ENCODE results near the gene PTK6.
"Not testable (repeated sequence)": the region's sequence is repeated elsewhere in the genome, so short reads cannot be mapped to it uniquely, and the experiment has no call there.

Gene PTK6

DNA sequence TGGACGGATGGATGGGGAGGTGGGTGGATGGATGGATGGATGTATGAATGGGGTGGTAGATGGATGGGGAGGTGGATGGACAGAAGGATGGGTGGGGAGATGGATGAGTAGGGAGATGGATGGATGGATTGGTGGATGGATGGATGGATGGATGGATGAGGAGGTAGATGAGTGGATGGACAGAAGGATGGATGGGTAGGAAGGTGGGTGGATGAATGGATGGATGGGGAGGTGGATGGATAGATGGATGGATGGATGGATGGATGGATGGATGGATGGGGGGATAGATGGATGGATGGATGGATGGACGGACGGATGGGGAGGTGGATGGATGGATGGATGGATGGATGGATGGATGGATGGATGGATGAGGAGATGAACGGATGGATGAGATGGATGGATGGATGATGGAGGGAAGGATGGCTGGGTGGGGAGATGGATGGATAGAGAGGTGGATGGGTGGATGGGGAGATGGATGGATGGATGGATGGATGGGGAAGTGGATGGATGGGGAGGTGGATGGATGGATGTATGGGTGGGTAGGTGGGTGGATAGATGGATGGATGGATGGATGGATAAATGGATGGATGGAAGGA, 45.4 kb downstream of the PTK6 start:
- DNase-seq: no peak

GRCh38 chr20:63491078-63491477, 46.1 kb downstream of the PTK6 start:
- no peak for DNase-seq

GRCh38 chr20:63490416-63490815, 46.8 kb downstream of the PTK6 start:
- DNase-seq: no peak

GRCh38 chr20:63488315-63489251, 48.6 kb downstream of the PTK6 start:
- no peak for DNase-seq

DNA sequence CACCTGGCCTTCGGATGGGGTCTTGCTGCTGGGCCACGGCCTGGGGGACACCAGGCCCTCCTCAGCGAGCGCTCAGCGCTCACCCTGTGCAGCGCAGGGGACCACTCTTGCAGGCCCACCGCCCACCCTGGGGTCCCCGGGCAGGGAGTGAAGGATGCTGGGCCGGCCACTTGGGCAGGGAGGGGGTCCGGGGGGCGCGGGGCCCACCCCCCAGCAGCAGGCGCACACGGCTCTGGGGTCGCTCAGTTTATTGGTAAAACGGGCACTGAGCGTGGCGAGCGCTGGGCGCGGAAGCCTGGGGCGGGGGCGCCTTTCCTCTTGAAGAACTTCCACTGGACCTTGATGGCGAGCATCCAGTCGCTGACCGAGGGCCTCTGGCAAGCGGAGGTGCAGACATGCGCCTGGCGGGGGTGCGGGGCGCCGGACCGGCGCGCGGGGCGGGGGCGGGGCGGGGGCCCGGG, 49.4 kb downstream of the PTK6 start:
- DNase-seq: no peak

GRCh38 chr20:63487116-63487764, 49.9 kb downstream of the PTK6 start:
- no peak for DNase-seq

- DNase-seq: no peak
These were observed 50.8 kb downstream of the PTK6 start for GRCh38 chr20:63486300-63486855.

- DNase-seq: no peak
These were observed 52.3 kb downstream of the PTK6 start for GRCh38 chr20:63484651-63485403.

DNA sequence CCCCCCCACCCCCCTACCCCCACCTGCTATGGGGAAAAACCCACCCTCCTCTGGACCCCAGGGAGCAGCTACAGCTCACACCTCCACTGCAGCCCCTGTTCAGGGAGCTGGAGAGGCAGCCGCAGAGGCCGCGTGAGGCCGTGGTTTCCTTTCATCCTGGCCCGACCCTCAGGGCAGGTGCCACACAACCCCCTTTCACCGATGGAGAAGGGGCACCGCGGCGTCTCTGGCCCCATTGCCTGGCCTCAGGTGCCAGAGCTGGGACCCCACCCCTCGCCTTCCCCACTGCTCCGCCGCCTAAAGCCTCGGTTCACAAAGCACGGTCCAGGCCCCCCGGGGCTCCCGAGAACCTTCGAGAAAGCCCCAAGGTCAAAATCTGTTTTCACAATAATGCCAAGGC, 52.9 kb downstream of the PTK6 start:
- DNase-seq: no peak

GRCh38 chr20:63483834-63484233, 53.3 kb downstream of the PTK6 start:
- DNase-seq: no peak

DNA sequence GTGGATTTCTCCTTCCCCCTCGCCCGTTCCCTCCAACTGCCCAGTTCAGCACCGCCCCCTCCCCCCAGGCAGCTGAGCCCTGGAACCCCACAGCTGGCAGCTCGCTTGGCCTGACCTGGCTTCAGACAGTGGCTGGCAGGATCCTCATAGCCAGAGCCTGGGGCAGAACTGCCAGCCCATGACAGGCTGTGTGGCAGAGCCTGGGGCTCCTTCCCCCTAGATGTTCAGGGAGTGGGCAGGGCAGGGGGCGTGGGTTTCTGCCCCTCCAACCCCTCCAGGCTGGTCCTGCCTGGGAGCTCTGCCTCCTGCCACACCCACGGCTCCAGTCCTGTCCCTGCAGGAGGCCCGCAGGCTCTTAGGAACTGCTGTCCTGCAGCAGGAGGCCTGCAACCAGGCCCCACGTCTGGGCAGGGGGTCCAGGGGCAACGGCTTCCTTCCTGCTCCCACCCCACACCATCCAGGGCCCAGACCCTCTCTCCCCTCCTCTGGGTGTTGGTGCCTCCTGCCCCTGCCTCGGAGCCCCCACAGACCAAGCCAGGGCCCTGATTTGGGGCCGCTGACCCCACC, 55.1 kb downstream of the PTK6 start:
- no peak for DNase-seq

GRCh38 chr20:63481503-63481902, 55.7 kb downstream of the PTK6 start:
- no peak for DNase-seq

DNA sequence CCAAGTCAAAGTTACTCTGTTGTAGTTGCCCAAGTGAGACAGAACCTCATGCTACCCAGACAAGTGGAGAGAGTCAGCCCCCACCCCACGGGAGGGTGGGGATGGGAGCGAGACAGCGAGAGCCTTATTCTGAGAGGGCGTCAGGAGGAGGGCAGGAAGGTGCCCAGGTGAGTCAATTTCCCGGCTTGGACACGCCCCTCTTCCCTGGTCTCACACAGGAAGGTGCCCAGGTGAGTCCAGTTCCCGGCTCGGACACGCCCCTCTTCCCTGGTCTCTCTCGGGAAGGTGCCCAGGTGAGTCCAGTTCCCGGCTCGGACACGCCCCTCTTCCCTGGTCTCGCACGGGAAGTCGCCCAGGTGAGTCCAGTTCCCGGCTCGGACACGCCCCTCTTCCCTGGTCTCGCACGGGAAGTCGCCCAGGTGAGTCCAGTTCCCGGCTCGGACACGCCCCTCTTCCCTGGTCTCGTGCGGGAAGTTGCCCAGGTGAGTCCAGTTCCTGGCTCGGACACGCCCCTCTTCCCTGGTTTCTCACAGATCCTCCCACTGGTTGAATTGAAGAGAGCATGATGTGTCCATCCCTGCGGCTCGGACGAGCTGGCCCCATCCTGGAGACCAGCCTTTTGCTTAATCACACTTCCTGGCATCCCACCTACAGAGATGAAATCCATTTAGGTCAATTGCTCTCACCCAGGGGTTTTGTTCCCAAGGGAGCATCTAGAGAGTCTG, 57.3 kb downstream of the PTK6 start:
- not testable (repeated sequence) for DNase-seq

GRCh38 chr20:63478346-63479302, 58.6 kb downstream of the PTK6 start:
- DNase-seq: no peak
